Stimulated activated naive CD8-positive, alpha-beta T cell treated with anti-CD3 and anti-CD28 coated beads, Interleukin-15, amount 100 ng/mL, for 72 hours (primary cell): ENCODE data around the gene KCNC3.

Source experiments
- ATAC-seq: fragments of 150-1000 bp; cut with Tn5 transposase; 2 replicates; pipeline ENCODE4 v1.10.0; 2021; ENCODE audit warnings: mild to moderate bottlenecking, moderate library complexity
- DNase-seq, 2 donors: peaks; one replicate each; pipeline ENCODE4 v3.0.0; 2021 to 2022
- H3K27ac Mint-ChIP-seq, 2 donors: one replicate each; pipeline ENCODE4 v1.8.0; 2022; ENCODE audit warnings: mild to moderate bottlenecking in 2 of 2, mixed read lengths in 2 of 2, moderate library complexity in 2 of 2
- H3K27me3 Mint-ChIP-seq: one replicate; pipeline ENCODE4 v1.8.0; 2022; ENCODE audit warnings: mixed read lengths
- H3K4me1 Mint-ChIP-seq: one replicate; pipeline ENCODE4 v1.8.0; 2022; ENCODE audit warnings: mild to moderate bottlenecking, mixed read lengths
- H3K4me3 Mint-ChIP-seq, 2 donors: one replicate each; pipeline ENCODE4 v1.8.0; 2022; ENCODE audit warnings: mild to moderate bottlenecking in 2 of 2, mixed read lengths in 2 of 2, moderate library complexity in 1 of 2
- H3K9me3 Mint-ChIP-seq, 2 donors: one replicate each; pipeline ENCODE4 v1.8.0; 2022; ENCODE audit warnings: mixed read lengths in 2 of 2

KCNC3 gene

DNA sequence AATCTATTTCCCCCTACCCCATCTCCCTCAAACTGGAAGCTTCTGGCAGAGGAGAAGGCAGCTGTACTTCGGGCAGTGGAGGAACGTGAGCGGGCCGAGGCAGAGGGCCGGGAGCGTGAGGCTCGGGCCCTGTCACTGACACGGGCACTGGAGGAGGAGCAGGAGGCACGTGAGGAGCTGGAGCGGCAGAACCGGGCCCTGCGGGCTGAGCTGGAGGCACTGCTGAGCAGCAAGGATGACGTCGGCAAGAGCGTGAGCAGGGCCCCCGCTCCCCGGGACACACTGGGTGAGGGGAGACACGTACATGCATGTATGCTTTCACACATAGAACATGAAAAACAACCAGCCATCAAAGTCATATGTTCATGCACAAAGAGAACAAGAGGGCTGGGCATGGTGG lies 42.7 kb downstream of the KCNC3 start:
- H3K27me3 Mint-ChIP-seq = peaks cover 39% of the 10 kb centered on the region
- no peak overlapping the region for H3K27ac Mint-ChIP-seq
- no peaks in the 10 kb centered on the region for H3K4me1 Mint-ChIP-seq
- no peak for ATAC-seq
- peaks cover 18 to 33% of the 10 kb centered on the region in 2 donors for H3K9me3 Mint-ChIP-seq
- no peak overlapping the region for H3K4me3 Mint-ChIP-seq
- DNase-seq = no peak

DNA sequence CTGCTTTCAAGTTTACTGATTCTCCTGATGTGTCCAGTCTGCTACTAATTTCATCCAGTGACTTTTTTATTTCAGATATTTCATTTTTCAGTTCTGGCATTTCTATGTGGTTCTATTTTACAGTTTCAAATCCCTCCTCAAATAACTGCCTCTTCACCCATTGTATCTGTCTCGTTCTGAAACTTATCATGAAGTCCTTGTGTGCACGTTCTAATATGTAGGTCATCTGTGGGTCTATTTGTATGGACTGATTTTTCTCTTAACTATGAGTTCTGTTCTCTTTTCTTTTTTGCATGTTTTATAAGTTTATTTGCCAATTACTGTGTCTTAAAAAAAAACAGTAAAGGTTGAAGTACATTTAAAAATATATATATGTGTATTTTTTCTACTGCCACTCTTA lies 43.3 kb downstream of the KCNC3 start:
- H3K27ac Mint-ChIP-seq = no peak overlapping the region
- H3K9me3 Mint-ChIP-seq = peaks cover 18 to 33% of the 10 kb centered on the region in 2 donors
- peaks cover 33% of the 10 kb centered on the region for H3K27me3 Mint-ChIP-seq
- ATAC-seq (no peak), DNase-seq (no peak)
- no peak overlapping the region for H3K4me3 Mint-ChIP-seq
- no peaks in the 10 kb centered on the region for H3K4me1 Mint-ChIP-seq

DNA sequence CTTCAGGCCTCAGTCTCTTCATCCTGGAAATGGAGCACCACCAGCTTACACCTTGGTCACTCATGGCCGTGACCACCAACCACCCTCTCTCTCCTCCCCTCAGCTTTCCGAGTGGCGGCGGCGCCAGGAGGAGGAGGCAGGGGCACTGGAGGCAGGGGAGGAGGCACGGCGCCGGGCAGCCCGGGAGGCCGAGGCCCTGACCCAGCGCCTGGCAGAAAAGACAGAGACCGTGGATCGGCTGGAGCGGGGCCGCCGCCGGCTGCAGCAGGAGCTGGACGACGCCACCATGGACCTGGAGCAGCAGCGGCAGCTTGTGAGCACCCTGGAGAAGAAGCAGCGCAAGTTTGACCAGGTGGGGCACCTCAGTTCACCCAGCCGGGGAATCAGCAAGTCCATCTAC lies 47.7 kb downstream of the KCNC3 start:
- Mint-ChIP-seq H3K27ac (no peak overlapping the region), H3K9me3 (peaks cover 11 to 12% of the 10 kb centered on the region in 2 donors), H3K4me1 (no peaks in the 10 kb centered on the region), H3K4me3 (no peak overlapping the region), H3K27me3 (no peaks in the 10 kb centered on the region)
- ATAC-seq (no peak), DNase-seq (no peak)

DNA sequence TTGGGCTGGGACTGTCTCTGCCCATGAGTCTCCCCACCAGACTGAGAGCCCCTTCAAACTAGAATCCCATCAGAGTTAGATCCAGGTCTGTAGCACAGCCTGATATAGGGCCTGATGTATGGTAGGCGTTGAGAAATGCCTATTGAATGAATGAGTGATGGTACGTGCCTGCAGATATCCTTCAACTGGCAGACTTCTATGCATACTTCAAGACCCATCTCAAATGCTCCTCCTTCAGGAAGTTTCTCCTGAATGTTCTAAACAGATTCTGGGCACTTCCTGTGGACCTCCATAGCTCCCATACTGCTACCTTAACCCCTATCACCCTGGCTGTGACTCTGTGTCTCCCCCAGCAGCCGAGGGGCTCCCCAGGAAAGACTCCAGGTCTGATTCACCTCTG lies 48.2 kb downstream of the KCNC3 start:
- peaks cover 7 to 10% of the 10 kb centered on the region in 2 donors for H3K9me3 Mint-ChIP-seq
- peaks cover 5% of the 10 kb centered on the region for H3K27me3 Mint-ChIP-seq
- H3K4me1 Mint-ChIP-seq = no peaks in the 10 kb centered on the region
- DNase-seq = no peak
- H3K27ac Mint-ChIP-seq = no peak overlapping the region
- no peak for ATAC-seq
- H3K4me3 Mint-ChIP-seq = no peak overlapping the region

DNA sequence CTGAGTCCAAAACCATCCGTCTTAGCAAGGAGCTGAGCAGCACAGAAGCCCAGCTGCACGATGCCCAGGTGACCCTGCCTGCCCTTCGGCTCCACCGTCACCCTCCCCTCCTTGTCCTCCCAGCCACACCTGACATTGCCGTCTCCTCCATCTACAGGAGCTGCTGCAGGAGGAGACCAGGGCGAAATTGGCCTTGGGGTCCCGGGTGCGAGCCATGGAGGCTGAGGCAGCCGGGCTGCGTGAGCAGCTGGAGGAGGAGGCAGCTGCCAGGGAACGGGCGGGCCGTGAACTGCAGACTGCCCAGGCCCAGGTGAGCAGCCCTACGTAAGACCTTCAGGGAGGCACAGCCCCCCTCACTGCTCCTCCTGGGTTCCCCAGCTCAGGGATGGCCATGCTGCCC lies 49.1 kb downstream of the KCNC3 start:
- peaks cover 0 to 2% of the 10 kb centered on the region in 2 donors for H3K9me3 Mint-ChIP-seq
- no peak overlapping the region for H3K4me3 Mint-ChIP-seq
- H3K27ac Mint-ChIP-seq = no peak overlapping the region
- no peak for DNase-seq
- H3K4me1 Mint-ChIP-seq = no peaks in the 10 kb centered on the region
- ATAC-seq = no peak
- peaks cover 14% of the 10 kb centered on the region for H3K27me3 Mint-ChIP-seq

DNA sequence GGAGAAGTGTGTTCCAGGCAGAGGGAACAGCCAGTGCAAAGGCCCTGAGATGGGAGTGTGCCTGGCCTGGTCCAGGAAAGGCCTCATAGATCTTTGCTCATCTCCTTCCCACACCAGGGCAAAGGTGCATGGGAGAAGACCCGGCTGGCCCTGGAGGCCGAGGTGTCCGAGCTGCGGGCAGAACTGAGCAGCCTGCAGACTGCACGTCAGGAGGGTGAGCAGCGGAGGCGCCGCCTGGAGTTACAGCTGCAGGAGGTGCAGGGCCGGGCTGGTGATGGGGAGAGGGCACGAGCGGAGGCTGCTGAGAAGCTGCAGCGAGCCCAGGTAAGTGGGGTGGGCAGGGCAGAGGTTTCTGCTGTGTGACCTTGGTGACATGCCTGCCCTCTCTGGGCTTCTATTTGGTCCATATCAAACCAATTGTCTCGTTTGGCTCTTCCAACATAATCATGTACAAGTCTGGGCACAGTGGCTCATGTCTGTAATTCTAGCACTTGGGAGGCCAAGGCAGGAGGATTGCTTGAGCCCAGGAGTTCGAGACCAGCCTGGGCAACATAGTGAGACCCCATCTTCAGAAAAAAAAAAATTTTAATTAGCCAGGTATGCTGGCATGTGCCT lies 51.1 kb downstream of the KCNC3 start:
- peaks cover 17% of the 10 kb centered on the region for H3K27me3 Mint-ChIP-seq
- no peak for ATAC-seq
- H3K27ac Mint-ChIP-seq = peak overlapping the region in 1 of 2 donors; percentile 48

DNA sequence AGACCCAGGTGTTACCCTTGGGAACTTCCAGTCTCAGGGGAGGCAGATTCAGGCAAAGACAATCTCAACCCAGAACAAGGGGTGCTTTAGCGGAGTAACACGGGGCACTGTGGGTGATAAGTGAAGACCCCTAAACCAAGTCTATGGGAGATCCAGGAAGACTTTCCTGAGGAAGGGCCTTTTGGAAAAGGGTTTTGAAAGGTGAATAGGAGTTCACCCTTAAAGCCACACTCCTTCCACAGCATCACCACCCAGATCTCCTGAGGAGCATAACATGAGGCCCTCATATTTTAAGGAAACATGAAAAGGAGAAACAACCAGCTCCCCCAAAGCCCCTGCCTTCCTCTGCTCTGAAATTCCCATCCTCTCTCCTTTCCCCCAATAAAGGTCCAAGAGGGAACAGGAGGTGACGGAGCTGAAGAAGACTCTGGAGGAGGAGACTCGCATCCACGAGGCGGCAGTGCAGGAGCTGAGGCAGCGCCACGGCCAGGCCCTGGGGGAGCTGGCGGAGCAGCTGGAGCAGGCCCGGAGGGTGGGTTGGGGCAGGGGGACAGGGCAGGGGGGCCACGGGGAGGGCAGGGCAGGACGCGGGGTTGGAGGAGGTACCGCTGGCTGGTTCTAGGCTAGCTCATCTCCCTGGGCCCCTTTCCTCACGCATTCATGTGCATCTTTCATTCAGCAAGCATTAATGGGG lies 52.7 kb downstream of the KCNC3 start:
- Mint-ChIP-seq H3K9me3 (no peaks in the 10 kb centered on the region), H3K27ac (peak overlapping the region in 1 of 2 donors; percentile 69), H3K27me3 (peaks cover 27% of the 10 kb centered on the region), H3K4me1 (no peaks in the 10 kb centered on the region), H3K4me3 (no peak overlapping the region)
- ATAC-seq (no peak), DNase-seq (no peak)

More for the DNA sequence above, 51.1 kb downstream of the KCNC3 start:
- Mint-ChIP-seq H3K9me3 (no peaks in the 10 kb centered on the region), H3K4me1 (no peaks in the 10 kb centered on the region), H3K4me3 (no peak overlapping the region)
- DNase-seq = no peak

DNA sequence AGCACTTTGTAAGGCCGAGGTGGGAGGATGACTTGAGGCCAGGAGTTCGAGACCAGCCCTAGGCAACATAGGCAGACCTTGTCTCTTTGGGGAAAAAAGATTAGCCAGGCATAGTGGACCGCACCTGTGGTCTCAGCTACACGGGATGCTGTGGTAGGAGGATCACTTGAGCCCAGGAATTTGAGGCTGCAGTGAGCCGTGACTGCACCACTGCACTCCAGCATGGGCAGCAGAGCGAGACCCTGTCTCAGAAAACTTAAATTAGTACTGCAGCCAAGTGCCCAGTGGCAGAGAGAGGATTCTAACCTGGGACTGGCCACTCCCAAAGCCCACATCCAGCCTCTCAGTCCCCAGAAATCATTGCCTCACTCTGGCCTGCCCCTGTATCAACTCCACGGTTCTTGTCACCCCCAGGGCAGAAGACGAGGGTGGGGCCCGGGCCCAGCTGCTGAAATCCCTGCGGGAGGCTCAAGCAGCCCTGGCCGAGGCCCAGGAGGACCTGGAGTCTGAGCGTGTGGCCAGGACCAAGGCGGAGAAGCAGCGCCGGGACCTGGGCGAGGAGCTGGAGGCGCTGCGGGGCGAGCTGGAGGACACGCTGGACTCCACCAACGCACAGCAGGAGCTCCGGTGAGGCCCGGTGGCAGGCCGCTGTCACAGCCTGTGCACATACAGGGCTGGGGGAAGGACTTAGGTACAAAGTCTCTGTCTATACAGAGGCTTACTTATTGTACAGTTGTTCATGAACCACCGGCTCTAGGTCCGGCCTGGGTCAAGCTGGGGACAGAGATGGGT lies 53.4 kb downstream of the KCNC3 start:
- no peak for DNase-seq
- Mint-ChIP-seq H3K4me3 (no peak overlapping the region), H3K27ac (no peak overlapping the region), H3K4me1 (no peaks in the 10 kb centered on the region), H3K27me3 (peaks cover 27% of the 10 kb centered on the region), H3K9me3 (no peaks in the 10 kb centered on the region)
- ATAC-seq = no peak

DNA sequence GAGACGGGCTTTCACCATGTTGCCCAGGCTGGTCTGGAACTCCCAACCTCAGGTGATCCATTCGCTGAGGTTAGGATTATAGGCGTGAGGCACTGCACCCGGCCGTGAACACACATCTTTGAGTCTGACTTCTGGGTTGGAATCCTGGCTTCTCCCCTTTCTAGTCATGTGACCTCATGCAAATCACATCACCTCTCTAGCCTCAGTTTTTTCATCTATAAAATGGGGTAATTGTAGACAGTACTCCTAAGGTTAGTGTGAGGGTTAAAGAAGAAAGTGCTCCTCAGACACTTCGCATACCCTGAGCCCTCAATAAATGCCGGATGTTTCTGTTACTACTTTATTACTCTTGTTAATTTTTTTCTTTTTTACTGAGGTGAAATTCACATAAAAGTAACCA lies 55.4 kb downstream of the KCNC3 start:
- H3K4me3 Mint-ChIP-seq = no peak overlapping the region
- no peak for ATAC-seq
- DNase-seq = no peak
- no peaks in the 10 kb centered on the region for H3K4me1 Mint-ChIP-seq
- H3K9me3 Mint-ChIP-seq = no peaks in the 10 kb centered on the region
- no peak overlapping the region for H3K27ac Mint-ChIP-seq
- peaks cover 37% of the 10 kb centered on the region for H3K27me3 Mint-ChIP-seq

DNA sequence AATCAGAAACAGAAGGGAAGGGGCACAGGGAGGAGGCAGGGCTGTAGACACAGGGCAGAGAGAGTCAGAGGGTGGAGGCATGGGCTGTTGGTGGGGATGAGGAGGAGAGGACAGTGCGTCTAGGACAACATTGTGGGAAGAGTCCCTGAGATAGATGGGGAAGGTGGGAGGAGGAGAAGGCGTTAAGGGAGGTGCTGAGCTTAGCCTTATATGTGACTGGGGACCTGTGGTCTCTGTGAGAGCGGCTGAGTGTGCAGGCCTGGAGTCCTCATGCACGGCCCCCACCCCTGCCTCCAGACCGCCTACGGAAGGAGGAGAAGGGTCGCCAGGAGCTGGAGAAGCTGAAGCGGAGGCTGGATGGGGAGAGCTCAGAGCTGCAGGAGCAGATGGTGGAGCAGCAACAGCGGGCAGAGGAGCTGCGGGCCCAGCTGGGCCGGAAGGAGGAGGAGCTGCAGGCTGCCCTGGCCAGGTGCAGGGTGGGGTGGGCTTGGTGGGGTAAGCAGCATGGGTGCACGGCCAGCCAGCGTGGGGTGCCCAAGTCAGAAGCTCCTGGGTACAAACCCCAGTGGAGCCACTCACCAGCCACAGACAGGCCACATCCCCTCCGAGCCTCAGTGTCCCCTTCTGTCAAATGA lies 56.8 kb downstream of the KCNC3 start:
- H3K4me1 Mint-ChIP-seq = peaks cover 7% of the 10 kb centered on the region
- peaks cover 47% of the 10 kb centered on the region for H3K27me3 Mint-ChIP-seq
- ATAC-seq (no peak), DNase-seq (no peak)
- no peak overlapping the region for H3K4me3 Mint-ChIP-seq
- H3K9me3 Mint-ChIP-seq = no peaks in the 10 kb centered on the region
- H3K27ac Mint-ChIP-seq = no peak overlapping the region

DNA sequence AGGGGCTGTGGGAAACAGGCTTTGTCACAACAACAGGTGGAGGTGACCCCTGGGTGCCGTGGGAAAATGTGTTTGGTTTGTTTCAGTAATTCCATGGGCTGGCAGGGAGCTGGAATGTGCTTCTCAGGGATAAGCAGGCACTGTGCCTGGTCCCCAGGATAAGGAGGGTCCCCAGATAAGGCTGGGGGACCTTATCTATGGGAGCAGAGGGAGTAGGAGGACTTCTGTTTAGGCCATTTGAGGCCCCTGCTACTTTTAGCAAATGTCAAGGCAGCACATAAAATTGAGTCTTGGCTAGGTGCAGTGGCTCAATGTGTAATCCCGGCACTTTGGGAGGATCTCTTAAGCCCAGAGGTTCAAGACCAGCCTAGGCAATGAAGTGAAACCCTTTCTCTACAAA lies 59.5 kb downstream of the KCNC3 start:
- no peak overlapping the region for H3K27ac Mint-ChIP-seq
- H3K27me3 Mint-ChIP-seq = peaks cover 44% of the 10 kb centered on the region
- no peak overlapping the region for H3K4me3 Mint-ChIP-seq
- ATAC-seq (no peak), DNase-seq (no peak)
- no peaks in the 10 kb centered on the region for H3K9me3 Mint-ChIP-seq
- H3K4me1 Mint-ChIP-seq = peaks cover 8% of the 10 kb centered on the region

DNA sequence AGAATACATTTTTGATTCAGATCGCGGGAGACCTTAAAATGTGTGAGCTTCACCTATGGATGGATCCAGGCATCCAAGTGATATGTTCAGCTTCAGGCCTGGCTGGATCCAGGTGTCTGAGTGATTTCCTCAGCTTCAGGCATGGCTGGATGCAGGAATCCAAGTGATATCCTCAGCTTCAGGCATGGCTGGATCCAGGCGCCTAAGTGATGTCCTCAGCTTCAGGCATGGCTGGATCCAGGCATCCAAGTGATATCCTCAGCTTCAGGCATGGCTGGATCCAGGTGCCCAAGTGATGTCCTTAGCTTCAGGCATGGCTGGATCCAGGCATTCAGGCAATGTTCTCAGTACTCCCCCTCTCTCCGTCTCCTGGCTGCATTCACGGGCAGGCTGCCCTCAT lies 60.7 kb downstream of the KCNC3 start:
- Mint-ChIP-seq H3K9me3 (no peaks in the 10 kb centered on the region), H3K27me3 (peaks cover 44% of the 10 kb centered on the region), H3K27ac (no peak overlapping the region), H3K4me3 (no peak overlapping the region), H3K4me1 (peaks cover 8% of the 10 kb centered on the region)
- no peak for ATAC-seq
- DNase-seq = no peak

DNA sequence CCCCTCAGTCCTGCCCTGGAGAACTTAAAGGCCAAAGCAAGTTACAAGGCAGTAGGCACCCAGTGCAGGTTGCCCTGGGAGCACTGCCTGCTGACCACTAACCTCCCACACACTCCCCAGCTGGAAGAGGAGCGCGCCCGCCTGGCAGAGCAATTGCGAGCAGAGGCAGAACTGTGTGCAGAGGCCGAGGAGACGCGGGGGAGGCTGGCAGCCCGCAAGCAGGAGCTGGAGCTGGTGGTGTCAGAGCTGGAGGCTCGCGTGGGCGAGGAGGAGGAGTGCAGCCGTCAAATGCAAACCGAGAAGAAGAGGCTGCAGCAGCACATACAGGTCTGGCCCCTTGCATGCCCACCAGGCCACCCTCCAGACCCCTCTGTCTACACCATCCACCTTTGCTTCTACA lies 61.1 kb downstream of the KCNC3 start:
- no peak for DNase-seq
- Mint-ChIP-seq H3K4me3 (no peak overlapping the region), H3K27ac (no peak overlapping the region), H3K9me3 (no peaks in the 10 kb centered on the region), H3K4me1 (peaks cover 8% of the 10 kb centered on the region), H3K27me3 (peaks cover 44% of the 10 kb centered on the region)
- ATAC-seq = no peak

DNA sequence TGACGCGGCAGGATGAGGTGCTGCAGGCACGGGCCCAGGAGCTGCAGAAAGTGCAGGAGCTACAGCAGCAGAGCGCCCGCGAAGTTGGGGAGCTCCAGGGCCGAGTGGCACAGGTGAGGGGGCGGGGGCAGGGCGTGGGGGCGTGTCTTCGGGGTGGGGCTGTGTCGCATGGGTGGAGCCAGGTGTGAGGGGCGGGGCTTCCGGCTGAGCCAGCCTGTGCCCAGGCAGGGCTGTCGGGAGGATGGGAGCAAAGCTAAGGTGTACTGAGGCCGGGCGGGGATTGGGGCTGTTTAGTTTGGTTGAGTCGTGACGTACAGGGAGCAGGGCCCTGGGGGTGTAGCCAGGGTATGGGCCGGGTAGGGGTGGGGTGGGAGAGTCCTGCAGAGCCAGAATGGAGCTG lies 62.3 kb downstream of the KCNC3 start:
- H3K27ac Mint-ChIP-seq = no peak overlapping the region
- DNase-seq (peak; percentile 11 to 25), ATAC-seq (peak; percentile 68)
- peaks cover 8% of the 10 kb centered on the region for H3K4me1 Mint-ChIP-seq
- no peak overlapping the region for H3K4me3 Mint-ChIP-seq
- no peaks in the 10 kb centered on the region for H3K9me3 Mint-ChIP-seq
- peaks cover 40% of the 10 kb centered on the region for H3K27me3 Mint-ChIP-seq

DNA sequence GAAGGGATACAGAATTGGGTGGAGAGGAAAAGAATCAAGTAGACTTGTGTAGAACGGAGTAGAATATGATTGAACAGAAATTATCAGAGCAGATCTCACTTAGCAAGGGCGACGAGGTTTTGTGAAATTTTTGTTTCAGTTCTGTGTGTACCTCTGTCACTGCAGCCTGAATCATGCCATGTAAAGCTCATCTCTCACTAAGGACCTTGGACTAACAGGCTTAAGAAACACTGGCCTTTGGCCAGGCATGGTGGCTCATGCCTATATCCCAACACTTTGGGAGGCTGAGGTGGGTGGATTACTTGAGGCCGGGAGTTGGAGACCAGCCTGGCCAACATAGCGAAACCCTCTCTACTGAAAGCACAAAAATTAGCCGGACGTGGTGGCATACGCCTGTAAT lies 63.1 kb downstream of the KCNC3 start:
- ATAC-seq = no peak
- H3K4me3 Mint-ChIP-seq = no peak overlapping the region
- H3K9me3 Mint-ChIP-seq = no peaks in the 10 kb centered on the region
- no peak overlapping the region for H3K27ac Mint-ChIP-seq
- H3K27me3 Mint-ChIP-seq = peaks cover 42% of the 10 kb centered on the region
- DNase-seq = no peak
- H3K4me1 Mint-ChIP-seq = peaks cover 8% of the 10 kb centered on the region
